Epidermal melanocyte (primary cell): ENCODE data around the gene SLC34A3.

ENCODE experiments used
- DNase-seq: peaks from one replicate; pipeline ENCODE4 v3.0.0; 2011; ENCODE audit warnings: low spot score; ENCODE audit not compliant: insufficient read length

SLC34A3 gene

DNA sequence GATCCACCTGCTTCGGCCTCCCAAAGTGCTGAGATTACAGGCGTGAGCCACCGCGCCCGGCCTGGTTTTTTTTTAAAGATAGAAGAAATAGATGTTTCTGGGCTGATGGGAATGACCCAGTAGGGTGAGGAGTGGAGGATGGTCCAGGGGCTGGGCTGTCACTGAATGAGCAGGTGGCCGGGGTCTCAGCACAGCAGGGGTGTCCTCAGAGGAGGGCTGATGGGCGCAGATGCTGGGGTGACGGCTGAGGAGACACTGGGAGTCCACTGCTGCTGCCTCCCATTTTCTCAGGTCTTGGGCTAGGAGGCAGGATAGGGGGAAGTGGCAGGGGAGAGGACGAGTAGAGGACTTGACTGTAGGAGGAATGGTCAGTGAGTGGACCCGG is 44.5 kb downstream of the SLC34A3 start:
- DNase-seq = no peak

DNA sequence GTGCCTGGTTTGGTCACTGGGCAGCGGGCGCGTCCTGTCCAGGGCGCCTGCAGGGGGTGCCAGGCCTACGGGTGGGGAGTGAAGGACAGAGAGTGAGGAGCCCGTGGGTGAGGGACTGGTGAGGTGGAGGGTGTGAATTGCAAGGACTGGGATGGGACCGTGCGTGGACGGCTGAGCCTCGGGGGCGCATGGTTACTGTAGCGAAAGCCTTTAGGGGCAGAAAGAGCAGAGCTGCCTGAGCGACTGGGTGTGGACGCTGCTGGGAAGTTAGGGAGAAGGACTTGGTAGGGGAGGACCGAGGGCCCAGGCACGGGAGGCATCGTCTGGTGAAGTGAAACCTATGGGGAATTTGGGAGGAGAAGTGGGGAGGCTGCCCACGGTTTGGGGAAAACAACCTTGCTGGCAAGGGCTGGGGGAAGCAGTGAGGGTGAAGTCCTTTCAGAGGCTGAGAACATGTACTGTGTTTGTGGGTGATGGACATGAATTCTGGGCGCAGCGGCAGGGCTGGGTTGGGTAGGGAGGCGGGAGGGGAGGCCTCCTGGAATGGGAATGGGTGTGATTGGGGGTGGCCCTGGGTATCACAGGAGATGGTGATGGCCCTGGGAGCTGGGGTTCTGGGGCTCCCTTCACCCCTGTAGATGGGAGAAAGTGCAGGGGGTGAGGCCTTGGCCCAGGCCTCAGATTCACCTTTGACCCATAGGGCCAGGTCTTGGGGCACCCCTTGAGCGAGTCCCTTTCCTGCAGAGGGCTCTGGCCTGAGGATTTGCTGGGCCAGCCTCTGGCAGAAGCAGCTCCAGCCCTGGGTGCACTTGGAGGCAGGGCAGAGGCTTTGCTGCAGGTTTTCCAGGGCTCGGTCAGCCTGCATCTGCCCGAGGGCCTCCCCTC is 45.1 kb downstream of the SLC34A3 start:
- no peak for DNase-seq

DNA sequence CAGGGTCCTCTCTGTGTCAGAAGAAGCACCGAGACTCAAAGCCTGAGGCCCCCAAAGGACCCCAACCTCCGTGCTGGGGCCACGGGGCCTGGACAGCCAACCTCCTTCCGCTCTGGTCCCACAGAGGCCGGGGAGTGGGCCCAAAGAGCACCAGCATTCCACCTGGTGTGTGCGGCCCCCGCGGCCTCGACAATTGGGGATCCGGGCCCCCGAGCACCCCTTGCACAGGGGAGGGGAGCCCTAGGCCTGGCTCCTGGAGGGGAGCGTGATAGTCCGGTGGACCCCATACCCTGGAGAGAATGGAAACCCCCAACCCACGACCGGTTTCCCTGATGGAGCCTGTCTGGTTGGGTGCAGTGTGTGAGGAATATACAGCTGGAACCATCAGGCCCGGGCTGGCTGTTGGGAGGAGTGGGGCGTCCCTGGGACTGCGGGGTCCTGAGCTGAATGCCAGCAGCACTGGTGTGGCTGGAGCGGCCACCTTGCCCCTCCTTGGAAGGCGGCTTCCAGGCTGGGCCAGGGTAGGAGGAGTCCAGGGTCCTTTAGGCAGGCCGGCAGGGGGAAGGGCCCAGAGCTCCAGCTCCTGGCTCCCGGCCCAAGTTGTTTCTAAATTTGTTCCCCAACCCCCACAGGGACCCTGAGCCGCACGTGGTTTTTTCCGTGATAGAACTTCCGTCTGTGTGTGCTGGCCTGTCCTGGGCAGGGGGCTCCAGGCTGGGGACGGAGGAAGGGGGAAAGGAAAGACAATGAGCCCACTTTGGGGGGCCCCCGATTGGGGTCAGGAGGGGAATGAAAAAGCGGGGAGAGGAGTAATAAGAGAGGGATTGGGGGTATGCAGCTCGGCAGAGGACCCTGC is 46.0 kb downstream of the SLC34A3 start:
- peak; percentile 63 for DNase-seq

DNA sequence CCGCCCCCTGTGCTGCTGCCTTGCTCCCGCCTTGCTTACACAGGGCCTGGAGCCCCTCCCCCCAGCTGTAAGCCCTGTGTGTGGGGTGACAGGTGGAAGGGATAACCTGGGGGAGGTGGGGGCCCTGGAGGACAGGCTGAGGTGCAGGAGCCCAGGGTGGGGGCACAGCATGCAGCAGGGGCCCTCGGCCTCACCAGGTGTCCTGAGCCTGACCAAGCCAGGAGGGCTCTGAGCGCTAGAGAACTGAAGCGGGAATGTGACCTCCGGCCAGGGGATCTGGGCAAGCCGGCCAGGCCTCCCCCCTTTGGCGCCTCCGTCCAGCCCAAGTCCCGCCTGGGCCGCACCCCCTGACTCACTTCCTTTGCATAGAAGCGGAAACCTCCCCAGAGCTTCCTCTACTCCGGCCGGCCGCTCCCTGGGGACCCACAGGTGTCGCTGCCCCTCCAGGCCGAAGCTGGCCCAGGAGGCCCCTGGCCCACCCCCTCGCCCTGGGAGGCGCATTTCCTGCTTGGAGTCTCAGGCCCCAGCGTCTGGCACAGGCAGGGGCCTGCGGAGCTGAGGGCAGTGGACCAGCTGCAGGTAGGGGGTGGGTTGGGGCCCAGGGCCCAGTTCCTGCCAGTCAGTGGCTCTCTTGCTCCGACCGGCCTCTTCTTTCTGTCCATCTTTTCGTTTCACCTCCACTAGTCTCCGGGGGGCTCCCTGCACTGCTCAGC is 46.8 kb downstream of the SLC34A3 start, which contains the start of gene TOR4A:
Gene TOR4A, plus strand, starts transcription at position 398 of the 713 bp plus-strand sequence. CDS start 964 bp downstream, outside the sequence.
- DNase-seq = peak; percentile 80

DNA sequence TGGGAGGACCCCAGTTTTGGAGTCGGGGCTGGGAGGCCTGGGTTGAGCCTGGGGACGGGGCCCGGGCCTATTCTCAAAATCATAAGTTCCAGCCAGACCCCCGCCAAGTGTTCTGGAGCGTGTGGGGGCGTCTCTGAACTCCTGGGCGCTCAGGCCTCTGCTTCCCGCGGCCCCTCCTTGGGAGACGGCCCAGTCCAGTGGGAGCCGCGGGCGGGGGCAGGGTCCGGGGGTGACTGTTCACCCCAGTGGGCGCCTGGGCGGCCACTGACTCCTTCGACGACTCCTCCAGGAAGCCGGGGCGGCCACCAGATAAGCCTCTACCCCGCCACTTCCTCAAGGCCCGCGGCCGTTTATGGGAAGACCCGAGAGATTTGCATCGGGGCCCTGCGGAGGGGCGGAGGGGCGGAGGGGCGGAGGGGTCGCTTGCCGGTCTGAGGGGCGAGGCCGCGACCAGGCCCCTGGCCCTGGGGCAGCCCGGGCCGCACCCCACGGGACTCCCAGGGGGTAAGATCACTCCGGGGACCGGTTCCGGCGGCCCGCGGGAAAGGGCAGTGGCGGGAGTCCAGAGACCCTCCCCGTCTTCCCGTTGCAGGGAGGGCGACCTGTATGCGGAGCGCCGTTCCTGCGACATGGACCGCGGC is 47.5 kb downstream of the SLC34A3 start:
- no peak for DNase-seq

DNA sequence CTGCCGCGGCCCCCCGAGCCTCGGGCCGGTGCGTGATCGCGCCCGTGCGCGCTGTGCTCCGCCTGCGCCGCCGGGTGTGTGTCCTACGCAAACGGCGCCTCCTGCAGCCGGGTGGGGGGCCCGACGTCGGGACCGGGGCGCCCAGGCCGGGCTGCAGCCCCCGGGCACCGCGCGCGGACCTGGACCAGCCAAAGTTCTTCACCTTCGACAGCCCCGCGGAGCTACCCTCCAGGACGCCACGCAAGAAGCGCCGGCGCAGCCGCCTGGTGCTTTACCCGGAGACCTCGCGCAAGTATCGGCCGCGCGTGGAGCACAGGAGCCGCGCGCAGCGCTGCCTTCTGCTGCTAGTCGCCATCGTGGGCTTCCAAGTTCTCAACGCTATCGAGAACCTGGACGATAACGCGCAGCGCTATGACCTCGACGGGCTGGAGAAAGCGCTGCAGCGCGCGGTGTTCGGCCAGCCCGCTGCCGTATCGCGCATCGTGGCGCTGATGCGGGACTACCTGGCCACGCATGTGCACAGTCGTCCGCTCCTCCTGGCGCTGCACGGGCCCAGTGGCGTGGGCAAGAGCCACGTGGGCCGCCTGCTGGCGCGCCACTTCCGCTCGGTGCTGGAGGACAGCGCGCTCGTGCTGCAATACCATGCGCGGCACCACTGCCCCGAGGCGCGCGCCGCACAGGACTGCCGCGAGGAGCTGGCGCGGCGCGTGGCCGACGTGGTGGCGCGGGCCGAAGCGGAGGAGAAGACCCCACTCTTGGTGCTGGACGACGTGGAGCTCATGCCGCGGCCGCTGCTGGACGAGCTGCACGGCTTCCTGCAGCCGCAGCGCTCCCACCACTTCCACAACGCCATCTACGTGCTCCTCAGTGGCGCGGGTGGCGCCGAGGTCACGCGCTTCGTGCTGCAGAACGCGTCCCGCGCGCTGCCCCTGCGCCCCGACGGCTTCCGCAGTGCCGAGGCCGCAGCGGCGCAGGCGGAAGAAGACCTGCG is 48.3 kb downstream of the SLC34A3 start:
- no peak for DNase-seq

DNA sequence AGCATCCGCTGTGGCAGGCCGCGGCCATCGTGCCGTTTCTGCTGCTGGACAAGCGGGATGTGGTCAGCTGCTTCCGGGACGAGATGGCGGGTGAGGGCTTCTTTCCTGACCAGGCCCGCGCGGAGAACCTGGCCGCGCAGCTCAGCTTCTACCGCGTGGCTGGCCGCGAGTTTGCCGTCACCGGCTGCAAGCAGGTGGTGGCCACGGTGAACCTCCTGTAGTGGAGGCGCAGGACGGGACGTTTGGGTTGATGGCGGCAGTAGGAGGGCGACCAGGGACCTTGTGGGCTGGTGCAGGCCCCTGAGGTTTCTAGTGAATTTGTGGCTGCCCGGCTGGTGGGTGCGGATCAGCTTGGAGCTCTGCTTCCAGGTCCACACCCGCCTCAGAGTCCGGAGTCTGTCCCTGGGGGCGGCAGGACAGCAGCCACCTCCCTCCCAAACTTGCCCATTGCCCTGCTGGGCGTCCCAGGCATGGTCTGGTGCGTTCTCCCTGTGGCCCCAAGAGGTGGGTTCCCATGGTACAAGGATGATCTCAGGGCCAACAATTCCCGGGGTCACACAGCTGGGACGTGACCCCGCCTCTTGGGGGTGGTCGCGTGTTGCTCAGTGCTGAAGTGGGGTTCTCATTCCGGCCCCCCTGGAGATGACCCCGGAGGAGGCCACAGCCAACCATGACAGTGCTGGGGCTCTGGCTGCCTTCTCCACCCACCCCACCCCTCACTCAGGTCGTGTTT is 49.2 kb downstream of the SLC34A3 start:
- no peak for DNase-seq

DNA sequence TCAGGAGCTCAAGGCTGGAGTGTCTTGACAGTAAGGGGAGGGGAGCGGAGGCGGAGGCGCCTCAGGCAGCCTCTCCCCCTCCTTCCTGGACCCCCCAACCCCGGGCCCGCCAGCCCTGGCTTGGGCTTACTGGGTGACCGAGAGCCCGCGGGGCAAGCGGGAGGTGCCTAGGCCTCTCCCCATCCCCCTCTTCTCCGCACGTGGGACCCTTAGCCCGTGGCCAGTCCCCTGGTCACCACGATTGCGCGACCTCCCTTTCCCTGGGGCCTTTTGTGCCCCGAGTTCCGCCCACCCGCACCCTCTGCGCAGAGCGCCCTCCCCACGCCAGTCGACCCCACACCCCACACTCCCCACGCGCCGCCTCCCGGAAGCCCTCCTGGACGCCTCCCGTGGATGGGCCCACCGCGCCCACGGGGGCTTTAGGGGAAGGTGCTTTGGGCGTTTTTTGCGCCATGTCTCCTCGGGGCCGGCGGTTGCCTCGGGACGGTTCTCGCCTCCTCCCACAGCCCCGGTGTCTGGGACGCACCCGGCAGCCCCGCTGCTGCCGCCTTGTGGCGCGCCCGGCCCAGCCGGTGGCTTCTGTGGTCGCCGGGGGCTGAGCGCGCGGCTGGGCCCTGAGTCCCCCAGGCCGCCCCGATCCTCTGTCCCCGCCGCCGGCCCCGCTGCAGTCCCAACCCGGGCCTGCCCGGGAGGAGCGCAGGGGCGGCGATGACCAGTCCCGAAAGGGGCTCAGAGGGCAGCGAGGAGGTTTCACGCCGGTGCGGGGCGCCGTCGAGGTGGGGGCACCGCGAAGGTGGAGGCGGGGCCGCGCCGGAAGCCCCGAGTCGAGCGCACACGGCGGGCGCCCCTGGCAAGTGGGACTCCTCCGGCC is 50.0 kb downstream of the SLC34A3 start:
- DNase-seq = no peak

DNA sequence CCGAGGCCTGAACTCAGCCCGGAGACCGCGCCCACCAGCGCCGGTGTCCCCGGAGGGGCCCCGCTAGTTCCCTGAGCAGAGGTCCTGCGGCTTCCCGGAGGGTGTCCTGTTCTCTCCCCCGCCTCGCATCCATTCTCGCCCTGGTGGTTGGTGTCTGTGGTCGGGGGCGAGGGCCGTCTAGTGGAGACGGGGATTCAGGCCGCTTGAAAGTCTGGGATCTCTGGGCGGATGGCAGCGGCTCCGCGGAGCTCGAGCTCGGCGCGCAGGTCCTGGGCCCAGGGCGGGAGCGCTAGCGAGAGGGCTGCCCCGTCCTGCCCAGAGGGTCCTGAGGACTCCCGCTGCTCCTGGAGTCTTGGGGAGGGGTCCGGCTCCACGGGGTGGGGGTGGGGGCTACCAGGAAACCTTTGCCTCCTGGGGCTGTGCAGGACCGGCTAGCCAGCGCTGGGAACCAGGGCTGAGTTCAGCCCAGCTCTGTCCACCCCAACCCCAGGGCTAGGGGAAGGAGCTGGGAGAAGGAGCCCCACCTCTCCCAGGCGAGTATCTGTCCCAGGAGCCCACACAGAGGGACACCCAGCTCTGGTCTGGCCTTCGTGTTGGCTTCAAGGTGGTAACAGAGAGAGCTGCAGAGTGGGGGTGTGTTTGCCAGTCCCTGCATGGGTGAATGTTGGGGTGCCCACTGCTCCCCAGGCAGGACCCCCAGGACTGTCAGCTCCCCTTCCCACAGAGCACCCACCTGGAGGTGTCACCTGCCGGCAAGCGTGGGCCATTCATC is 50.8 kb downstream of the SLC34A3 start:
- DNase-seq = no peak
